ENCODE data around the gene AURKA.
"Not testable (repeated sequence)": the region's sequence is repeated elsewhere in the genome, so short reads cannot be mapped to it uniquely, and the experiment has no call there.

AURKA gene

GRCh38 chr20:56358070-56358469, 33.9 kb downstream of the AURKA start:
- no peak for DNase-seq

DNA sequence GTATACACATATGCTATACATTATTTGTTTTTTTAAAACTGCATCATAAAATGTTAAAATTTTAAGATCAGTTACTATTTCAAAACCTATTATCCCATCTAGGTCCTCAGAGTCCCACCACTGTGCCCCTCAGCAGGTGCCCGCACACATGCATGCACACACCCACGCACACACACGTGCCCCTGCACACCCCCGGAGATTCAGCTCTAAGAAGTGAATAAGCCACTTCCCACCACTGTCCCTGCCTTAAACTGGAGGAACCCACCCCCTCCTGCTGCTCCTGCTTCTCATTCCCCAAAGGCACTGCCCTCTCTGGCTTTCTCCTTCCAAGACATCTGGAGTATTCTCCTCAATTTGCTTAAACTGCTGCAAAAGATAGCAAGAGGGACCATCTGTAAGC, 38.7 kb downstream of the AURKA start:
- DNase-seq: no peak

GRCh38 chr20:56352345-56353055, 39.5 kb downstream of the AURKA start:
- DNase-seq: no peak

DNA sequence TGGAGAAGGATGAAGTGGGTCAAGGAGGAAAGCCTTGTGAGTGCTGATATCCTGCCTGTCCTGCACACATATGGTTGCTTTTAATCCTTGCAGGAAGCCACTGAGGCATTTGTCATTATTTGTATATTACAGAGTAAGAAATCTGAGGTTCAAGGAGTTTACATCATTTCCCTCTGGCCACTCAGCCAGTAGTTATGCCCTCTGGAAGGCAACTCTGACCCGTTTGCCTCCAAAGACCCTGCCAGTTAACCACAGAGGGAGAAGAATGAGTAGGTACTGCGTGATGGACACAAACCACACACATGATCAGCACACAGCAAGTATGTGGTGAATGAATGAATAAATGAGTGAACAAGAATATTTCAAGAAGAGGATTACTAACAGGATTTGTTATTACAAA, 41.2 kb downstream of the AURKA start:
- DNase-seq: no peak

GRCh38 chr20:56348746-56349145, 43.3 kb downstream of the AURKA start:
- no peak for DNase-seq

GRCh38 chr20:56348305-56348693, 43.7 kb downstream of the AURKA start:
- DNase-seq: no peak

DNA sequence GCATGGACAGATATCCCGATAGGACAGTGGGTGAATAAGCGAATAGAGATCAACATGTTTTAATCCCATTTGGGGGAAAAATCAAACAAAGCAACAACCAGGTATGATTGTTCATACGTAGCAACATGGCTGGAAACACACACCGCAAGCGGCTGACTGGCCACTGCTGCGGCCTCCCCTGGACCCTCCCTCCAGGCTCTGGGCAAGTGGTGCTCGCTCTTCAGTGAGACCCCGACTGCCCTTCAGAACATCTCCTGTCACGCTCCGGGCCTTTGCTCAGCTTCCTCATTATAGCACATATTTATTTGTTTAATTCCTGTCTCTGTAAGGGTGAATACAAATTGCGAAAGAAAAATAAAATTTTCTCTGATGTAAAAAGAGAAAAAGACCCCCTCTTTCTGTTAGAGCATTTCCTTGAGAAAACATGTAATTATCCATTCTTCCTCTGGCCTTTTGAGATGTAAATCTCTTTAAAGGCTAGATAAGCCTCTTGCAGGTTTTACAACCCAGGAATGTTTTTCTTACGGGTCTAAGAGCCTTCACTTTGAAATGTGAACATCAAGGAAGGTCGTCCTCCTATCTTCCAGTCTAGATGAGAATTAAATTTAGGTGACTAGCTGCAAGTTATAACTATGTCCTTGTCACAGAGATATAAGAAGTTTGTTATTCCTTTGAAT, 44.2 kb downstream of the AURKA start:
- no peak for DNase-seq

- DNase-seq: no peak
Observed at GRCh38 chr20:56345911-56346310, 46.1 kb downstream of the AURKA start.

DNA sequence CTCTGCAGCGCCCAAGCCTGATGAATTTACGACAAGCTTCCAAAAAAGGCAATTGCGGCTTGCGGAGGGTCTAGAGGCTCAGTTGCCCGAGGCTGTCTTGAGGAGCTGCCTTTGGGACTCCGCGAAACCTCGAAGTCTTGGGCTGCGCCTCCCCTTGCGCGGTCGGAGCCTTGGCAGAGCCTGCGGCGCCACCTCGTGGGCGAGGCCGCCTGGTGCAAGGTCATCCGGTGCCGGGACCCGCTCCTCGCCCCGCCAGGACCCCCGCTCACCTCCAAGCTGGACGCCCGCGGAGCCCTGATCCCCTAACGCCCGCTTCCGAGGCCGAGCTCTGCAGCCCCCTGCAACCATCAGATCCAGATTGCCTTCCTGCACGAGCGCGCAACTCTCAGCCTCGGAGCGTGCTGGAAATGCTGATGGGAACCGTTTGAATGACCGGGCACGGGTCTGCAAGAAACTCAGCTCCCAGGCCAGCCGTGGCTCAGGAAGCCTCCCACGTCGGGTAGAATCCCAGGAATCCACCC, 48.1 kb downstream of the AURKA start:
- DNase-seq: peak; percentile 57

- no peak for DNase-seq
Observed at GRCh38 chr20:56342783-56343182, 49.2 kb downstream of the AURKA start.

GRCh38 chr20:56336709-56337108, 55.3 kb downstream of the AURKA start:
- DNase-seq: not testable (repeated sequence)

GRCh38 chr20:56328861-56329260, 63.2 kb downstream of the AURKA start:
- peak; percentile 60 for DNase-seq

GRCh38 chr20:56324806-56325205, 67.2 kb downstream of the AURKA start:
- DNase-seq: no peak

DNA sequence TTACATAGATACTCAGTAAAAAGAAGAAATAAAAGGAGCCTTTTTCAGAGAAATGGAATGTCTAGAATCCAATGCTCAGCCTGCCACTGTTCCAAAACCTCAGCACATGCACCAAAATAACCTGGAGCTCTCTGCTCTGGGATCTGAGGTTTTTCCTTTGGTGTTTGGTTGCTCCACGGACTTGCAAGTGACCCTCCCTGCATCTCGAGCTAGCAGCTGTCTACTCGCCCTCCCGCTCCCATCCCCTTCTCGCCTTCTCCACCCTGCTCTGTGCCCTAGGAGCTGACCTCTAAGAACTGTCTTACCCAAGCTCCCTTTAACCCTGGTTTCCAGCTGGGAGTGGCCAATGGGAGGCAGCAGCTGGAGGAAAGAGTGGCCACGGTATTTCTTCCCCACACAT, 68.4 kb downstream of the AURKA start:
- no peak for DNase-seq

GRCh38 chr20:56323206-56323605, 68.8 kb downstream of the AURKA start:
- DNase-seq: no peak

DNA sequence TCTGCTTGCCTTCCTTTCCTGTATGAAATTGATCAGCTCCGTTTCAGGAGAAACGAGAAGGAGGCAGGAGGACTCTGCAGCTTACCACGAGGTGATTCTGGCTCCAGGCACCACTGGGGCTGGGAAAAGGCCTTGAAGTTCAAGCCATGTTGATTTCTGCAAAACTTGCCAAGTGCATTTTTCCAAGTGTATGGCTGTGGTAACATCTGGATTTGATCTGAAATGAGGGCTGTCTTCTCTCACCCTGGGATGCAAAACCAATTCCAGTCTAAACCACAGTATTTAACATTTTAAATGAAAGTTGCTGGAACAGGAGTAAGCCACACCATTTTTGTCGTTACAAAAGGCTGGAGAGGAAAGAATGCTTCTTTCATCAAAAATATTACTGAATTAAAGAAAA, 69.3 kb downstream of the AURKA start:
- no peak for DNase-seq
